Keratinocyte (primary cell): ENCODE measurements around the gene TENM3. TPM values are rescaled to one million over a fixed set of nuclear protein-coding genes. Genes with fewer than 3 reads are reported as not detected.

Source experiments
- DNase-seq: peaks from one replicate; pipeline ENCODE4 v3.0.0-alpha.2; 2011; ENCODE audit warnings: low read depth, missing footprints, low spot score
- FAIRE-seq: peaks from 2 replicates; lab custom pipeline; 2011; peaks lifted over from hg19 to GRCh38; lab: Jason Lieb, UNC
- H2AFZ ChIP-seq: 2 replicates; pipeline ENCODE4 v1.6.0; 2012; ENCODE audit warnings: low read length, control low read depth, inconsistent platforms; ENCODE audit not compliant: control insufficient read depth
- H3K27ac ChIP-seq: 2 replicates; pipeline ENCODE4 v1.5.1; 2011; ENCODE audit warnings: low read length; ENCODE audit not compliant: control insufficient read depth, insufficient read depth
- H3K27me3 ChIP-seq: 3 replicates; pipeline ENCODE4 v1.6.0; 2011; ENCODE audit warnings: low read length; ENCODE audit not compliant: control insufficient read depth, insufficient read depth; ENCODE audit errors: extremely low read depth
- H3K36me3 ChIP-seq, 2 experiments: 2 replicates in 1 of 2; 3 replicates in 1 of 2; pipeline ENCODE4 v1.5.1; 2011; ENCODE audit warnings: low read length in 2 of 2, mild to moderate bottlenecking in 1 of 2; ENCODE audit not compliant: control insufficient read depth in 2 of 2, insufficient read depth in 2 of 2; ENCODE audit errors: extremely low read depth in 1 of 2
- H3K4me1 ChIP-seq: 3 replicates; pipeline ENCODE4 v1.5.1; 2011; ENCODE audit warnings: low read length; ENCODE audit not compliant: control insufficient read depth, insufficient read depth; ENCODE audit errors: extremely low read depth
- H3K4me2 ChIP-seq: 3 replicates; pipeline ENCODE4 v1.6.0; 2011; ENCODE audit warnings: low read depth, low read length; ENCODE audit not compliant: control insufficient read depth, insufficient read depth; ENCODE audit errors: extremely low read depth
- H3K4me3 ChIP-seq, 3 experiments: fragments of 200-600 bp in 1 of 3; sonication (generic) in 1 of 3; 2 replicates in 2 of 3; 3 replicates in 1 of 3; pipeline ENCODE4 v1.5.1; 2011 to 2016; ENCODE audit warnings: low read length in 3 of 3, mild to moderate bottlenecking in 3 of 3, control low read depth in 2 of 3, inconsistent platforms in 1 of 3, low read depth in 1 of 3, mixed read lengths in 1 of 3, mixed run types in 1 of 3, moderate library complexity in 1 of 3; ENCODE audit not compliant: control insufficient read depth in 2 of 3, insufficient read depth in 2 of 3; ENCODE audit errors: extremely low read depth in 1 of 3
- H3K79me2 ChIP-seq: 2 replicates; pipeline ENCODE4 v1.6.0; 2012; ENCODE audit warnings: low read length; ENCODE audit not compliant: control insufficient read depth, insufficient read depth
- H3K9ac ChIP-seq: 3 replicates; pipeline ENCODE4 v1.6.0; 2011; ENCODE audit warnings: low read length; ENCODE audit not compliant: control insufficient read depth, insufficient read depth; ENCODE audit errors: extremely low read depth
- H3K9me1 ChIP-seq: 3 replicates; pipeline ENCODE4 v1.6.0; 2011; ENCODE audit warnings: low read length; ENCODE audit not compliant: control insufficient read depth, insufficient read depth; ENCODE audit errors: extremely low read depth
- H3K9me3 ChIP-seq: 2 replicates; pipeline ENCODE4 v1.5.1; 2012; ENCODE audit warnings: low read depth, low read length; ENCODE audit not compliant: control insufficient read depth
- H4K20me1 ChIP-seq: 3 replicates; pipeline ENCODE4 v1.6.0; 2011; ENCODE audit warnings: low read length; ENCODE audit not compliant: control insufficient read depth, insufficient read depth; ENCODE audit errors: extremely low read depth
- CTCF ChIP-seq, 3 experiments: IDR thresholded peaks in 1 of 3; conservative IDR thresholded peaks in 1 of 3; optimal IDR thresholded peaks in 1 of 3; 2 replicates in 2 of 3; 3 replicates in 1 of 3; pipeline versions ENCODE3 to v1.5.1; 2011; ENCODE audit warnings: low read length in 3 of 3, mild to moderate bottlenecking in 3 of 3, moderate library complexity in 2 of 3, control low read depth in 1 of 3, inconsistent platforms in 1 of 3; ENCODE audit not compliant: insufficient read depth in 2 of 3; ENCODE audit errors: extremely low read depth in 1 of 3
- EZH2 ChIP-seq: IDR thresholded peaks from one replicate; pipeline ENCODE4 v1.6.1; 2012; ENCODE audit warnings: inconsistent platforms, mild to moderate bottlenecking, low read length, moderate library complexity
- dilution Hi-C: fragments of 300-500 bp; cut with MboI; formaldehyde crosslinking; loops from one replicate; pipeline ENCODE4 v1.7.0; 2020; ENCODE audit warnings: low sequenced_read_pairs; ENCODE audit not compliant: extremely low pct_ligation_motif_present
- polyA plus RNA-seq, 5 experiments: library from polyadenylated mRNA; depleted of rRNA in 3 of 5; stranded (reverse) in 3 of 5; stranded (forward) in 1 of 5; unstranded in 1 of 5; fragments of >200 nt; gene quantifications; 1 replicate in 1 of 5; 2 replicates in 3 of 5; 3 replicates in 1 of 5; pipeline versions ENCODE4 v1.2.1 to v1.2.3, GENCODE V29; 2011 to 2012; ENCODE audit warnings: missing spikeins in 2 of 5, low read depth in 1 of 5, low replicate concordance in 1 of 5

The TENM3 gene
- polyA plus RNA-seq, 1 donor (not counting 4 experiments of a cell fraction or from before 2014, with no cell fraction given), result 17.0 TPM

DNA sequence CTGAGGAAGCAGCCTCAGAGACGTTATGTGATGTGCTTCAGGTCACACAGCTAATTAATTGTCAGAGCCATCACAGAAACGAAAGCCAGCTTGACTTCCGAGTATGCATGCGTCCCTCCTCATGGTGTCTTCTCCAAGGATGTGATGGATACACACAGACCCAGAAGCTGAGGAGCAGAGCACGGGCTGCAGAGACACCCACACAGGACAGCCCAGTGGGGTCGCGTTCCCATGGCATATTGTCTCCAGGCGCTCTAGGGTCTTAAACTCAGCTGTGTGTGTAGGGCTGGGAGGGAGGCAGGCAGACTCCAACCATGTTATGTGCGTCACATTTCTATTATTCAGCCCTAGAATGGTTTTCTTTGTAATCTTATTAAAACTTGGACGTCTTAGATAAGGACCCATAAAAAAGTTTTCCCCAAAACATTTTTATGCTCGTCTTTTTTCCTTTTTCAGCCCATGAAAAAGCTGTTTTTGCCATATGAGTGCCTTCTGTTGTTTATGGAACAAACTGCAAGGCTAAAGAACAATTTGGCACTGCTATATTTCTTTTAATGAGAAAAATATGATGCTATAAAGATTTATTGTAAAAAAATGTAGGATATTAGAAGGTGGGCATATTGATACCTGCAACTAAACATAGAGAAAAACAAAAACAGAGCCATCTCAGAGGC lies 48.5 kb downstream of the TENM3 start:
- no peaks in the 10 kb centered on the region for H3K4me1 ChIP-seq
- H3K27me3 ChIP-seq, result no peaks in the 10 kb centered on the region
- FAIRE-seq (no peak), DNase-seq (no peak)
- no peaks in the 10 kb centered on the region for H4K20me1 ChIP-seq
- H3K36me3 ChIP-seq, result no peaks in the 10 kb centered on the region
- no peaks in the 10 kb centered on the region for H3K79me2 ChIP-seq
- H2AFZ ChIP-seq, result no peak overlapping the region
- no peak overlapping the region for H3K4me2 ChIP-seq
- dilution Hi-C loops, result no loop called here
- H3K9me1 ChIP-seq, result no peaks in the 10 kb centered on the region
- H3K9ac ChIP-seq, result no peak overlapping the region
- TF ChIP-seq EZH2, result no peak
- TF ChIP-seq CTCF (optimal IDR thresholded peaks at IDR 0.05 in 1 of 3, IDR thresholded peaks at IDR 0.05 in 1 of 3, conservative IDR thresholded peaks at IDR 0.05 in 1 of 3; ENCODE audit: extremely low read depth in 1 of 3, insufficient read depth in 2 of 3, low read length in 3 of 3), result no peak
- no peaks in the 10 kb centered on the region for H3K9me3 ChIP-seq
- H3K4me3 ChIP-seq, result no peak overlapping the region
- no peak overlapping the region for H3K27ac ChIP-seq

DNA sequence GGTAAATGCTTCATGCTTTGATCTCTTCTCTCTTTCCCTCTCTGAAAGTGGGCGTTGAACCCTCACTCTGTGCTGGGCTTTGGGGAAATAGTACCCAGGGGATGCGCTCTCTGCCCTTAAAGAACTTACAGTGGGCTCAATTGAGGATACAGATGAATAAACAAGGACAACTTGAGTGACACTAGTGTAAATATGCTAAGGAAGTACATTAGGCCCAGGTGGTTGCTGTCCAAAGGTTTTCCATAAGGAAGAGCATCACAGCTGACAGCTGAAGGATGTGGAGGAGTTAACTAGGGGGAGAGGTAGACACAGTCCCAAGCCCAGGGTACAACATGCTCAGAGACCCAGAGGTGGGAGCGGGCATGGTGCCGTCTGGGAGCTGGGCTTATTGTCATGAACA lies 49.4 kb downstream of the TENM3 start:
- Histone ChIP-seq H2AFZ (no peak overlapping the region), H3K4me3 (no peak overlapping the region)
- dilution Hi-C loops, result no loop called here

More for the DNA sequence above, 49.4 kb downstream of the TENM3 start:
- Histone ChIP-seq H3K4me1 (peaks cover 6% of the 10 kb centered on the region), H3K27me3 (no peaks in the 10 kb centered on the region), H3K79me2 (no peaks in the 10 kb centered on the region), H3K9me3 (no peaks in the 10 kb centered on the region), H4K20me1 (no peaks in the 10 kb centered on the region), H3K27ac (no peak overlapping the region), H3K9me1 (no peaks in the 10 kb centered on the region), H3K36me3 (no peaks in the 10 kb centered on the region), H3K9ac (no peak overlapping the region), H3K4me2 (no peak overlapping the region)
- FAIRE-seq, result no peak
- TF ChIP-seq CTCF (optimal IDR thresholded peaks at IDR 0.05 in 1 of 3, IDR thresholded peaks at IDR 0.05 in 1 of 3, conservative IDR thresholded peaks at IDR 0.05 in 1 of 3; ENCODE audit: extremely low read depth in 1 of 3, insufficient read depth in 2 of 3, low read length in 3 of 3) (no peak), EZH2 (no peak)
- DNase-seq, result no peak
